B cell (primary cell): Measurements from ENCODE around the gene PANK4.

Experiments used
- EZH2 ChIP-seq: IDR thresholded peaks from 2 replicates; pipeline ENCODE4 v1.6.1; 2012; ENCODE audit warnings: borderline replicate concordance, low read depth, mild to moderate bottlenecking, moderate library complexity, low read length; ENCODE audit not compliant: insufficient read depth, poor library complexity, severe bottlenecking
- TF ChIP-seq, protein P1 (sequence below): fragments of 200-600 bp; IDR thresholded peaks from one replicate; pipeline ENCODE4 v1.8.0; 2022; ENCODE audit warnings: antibody characterized with exemption, mild to moderate bottlenecking

DNA sequence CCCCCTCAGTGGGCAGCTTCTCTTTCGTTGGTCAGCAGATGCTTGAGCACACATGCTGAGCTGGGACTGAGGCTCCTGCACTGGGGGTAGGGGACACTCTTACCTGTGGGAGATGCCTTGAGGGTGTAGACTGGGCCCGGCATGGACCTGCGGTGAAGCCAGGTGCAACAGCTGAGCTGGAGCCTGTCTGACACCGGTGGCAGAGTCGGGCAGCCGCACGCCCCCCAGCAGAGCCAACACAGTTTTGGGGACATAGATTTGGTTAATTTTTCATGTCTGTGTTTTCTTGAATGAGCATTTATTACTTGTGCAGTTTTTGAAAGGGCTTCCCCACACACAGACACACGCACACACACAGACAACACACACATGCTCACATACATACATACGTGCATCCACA lies 9.6 kb upstream of the PANK4 start:
- TF ChIP-seq, protein P1, sequence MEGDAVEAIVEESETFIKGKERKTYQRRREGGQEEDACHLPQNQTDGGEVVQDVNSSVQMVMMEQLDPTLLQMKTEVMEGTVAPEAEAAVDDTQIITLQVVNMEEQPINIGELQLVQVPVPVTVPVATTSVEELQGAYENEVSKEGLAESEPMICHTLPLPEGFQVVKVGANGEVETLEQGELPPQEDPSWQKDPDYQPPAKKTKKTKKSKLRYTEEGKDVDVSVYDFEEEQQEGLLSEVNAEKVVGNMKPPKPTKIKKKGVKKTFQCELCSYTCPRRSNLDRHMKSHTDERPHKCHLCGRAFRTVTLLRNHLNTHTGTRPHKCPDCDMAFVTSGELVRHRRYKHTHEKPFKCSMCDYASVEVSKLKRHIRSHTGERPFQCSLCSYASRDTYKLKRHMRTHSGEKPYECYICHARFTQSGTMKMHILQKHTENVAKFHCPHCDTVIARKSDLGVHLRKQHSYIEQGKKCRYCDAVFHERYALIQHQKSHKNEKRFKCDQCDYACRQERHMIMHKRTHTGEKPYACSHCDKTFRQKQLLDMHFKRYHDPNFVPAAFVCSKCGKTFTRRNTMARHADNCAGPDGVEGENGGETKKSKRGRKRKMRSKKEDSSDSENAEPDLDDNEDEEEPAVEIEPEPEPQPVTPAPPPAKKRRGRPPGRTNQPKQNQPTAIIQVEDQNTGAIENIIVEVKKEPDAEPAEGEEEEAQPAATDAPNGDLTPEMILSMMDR = no peak
- no peak for TF ChIP-seq EZH2
